ENCODE results near the gene FCHO2.

Gene FCHO2

DNA sequence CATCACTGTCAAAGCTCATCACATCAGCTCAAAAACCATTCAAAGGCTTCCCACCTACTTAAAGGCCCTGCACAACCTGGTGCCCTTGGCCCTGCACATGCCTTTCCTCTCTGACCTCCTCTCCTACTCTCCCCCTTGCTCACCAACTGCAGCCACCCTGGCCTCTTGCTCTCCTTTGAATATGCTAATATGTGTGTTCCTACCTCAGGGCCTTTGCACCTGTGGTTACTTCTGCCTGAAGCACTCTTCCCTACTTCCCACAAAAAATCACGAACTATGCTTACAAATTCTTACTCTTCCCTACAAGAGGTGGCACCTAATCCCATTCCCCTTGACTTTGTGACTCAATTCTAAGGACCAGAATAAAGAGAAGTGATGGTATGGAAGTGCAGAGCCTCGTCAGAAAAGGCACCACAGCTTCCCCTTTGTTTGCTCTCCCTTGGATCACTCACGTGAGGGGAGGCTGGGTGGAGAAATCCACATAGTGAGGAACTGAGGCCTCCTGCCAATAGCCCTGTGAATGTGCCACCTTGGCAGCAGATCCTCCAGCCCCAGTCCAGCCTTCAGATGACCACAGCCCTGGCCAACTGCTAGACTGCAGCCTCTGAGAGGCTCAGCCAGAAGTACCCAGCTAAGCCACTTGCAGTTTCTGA lies 161.4 kb downstream of the FCHO2 start:
- no peak for DNase-seq

DNA sequence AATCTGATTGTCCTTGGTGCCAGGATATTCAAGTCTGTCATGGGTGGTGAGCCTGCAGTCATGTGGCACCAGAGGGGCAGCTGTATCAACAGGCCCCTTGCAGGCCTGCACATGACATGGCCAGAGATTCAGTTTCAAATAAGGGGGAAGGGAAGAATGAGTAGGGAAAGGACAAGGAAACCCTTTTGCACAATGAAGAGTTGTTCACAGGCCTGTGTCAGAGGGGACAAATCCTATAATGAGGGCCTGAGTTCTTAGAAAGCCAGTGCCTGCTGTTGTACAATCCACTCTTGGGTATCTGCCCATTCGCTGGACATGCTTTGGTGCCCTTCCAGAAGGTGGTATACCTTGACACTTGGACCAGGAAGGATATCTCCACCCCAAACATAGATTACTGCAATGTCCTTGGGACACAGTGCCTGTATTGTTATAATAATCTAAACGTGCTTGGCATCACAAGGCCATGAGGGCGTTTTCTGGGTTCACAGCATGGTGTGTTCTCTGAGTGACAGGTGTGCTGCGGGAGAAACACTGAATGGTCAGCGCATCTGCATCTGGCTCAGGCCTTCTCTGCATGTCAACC lies 162.6 kb downstream of the FCHO2 start:
- DNase-seq, result peak; percentile 5

DNA sequence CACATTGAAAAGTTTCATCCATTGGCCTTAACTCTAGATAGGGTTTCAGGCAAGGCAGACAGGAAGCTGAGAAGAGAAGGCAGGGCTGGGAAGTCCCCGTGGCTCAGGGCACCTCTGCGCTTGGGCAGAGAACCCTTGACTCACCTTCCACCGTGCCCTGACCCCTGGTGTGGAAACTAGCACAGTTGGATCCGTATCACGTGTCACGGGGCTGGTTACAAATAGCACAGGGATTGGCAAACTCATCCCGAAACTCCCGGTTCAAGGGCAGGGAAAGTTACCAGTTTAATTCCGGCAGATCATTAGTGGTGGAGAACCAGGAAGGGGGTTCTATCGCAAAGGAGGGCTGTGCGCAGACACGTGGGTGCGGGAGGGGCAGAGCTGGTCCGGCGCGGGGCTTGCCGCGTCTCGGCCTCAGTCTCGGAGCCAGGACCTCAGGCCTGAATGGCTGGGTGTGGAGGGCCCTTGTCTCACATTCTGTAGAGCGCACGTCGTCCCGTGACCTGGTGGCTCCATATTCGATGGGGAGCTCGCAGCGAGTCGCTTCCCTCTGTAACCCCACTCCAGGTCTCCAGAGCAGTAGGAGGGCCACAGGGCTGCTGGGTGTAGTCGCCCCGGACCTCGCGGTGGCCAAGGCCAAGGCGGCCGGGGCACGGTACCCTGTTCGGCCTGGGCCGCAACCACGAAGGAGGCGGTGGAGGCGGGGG lies 163.8 kb downstream of the FCHO2 start:
- DNase-seq, result no peak

DNA sequence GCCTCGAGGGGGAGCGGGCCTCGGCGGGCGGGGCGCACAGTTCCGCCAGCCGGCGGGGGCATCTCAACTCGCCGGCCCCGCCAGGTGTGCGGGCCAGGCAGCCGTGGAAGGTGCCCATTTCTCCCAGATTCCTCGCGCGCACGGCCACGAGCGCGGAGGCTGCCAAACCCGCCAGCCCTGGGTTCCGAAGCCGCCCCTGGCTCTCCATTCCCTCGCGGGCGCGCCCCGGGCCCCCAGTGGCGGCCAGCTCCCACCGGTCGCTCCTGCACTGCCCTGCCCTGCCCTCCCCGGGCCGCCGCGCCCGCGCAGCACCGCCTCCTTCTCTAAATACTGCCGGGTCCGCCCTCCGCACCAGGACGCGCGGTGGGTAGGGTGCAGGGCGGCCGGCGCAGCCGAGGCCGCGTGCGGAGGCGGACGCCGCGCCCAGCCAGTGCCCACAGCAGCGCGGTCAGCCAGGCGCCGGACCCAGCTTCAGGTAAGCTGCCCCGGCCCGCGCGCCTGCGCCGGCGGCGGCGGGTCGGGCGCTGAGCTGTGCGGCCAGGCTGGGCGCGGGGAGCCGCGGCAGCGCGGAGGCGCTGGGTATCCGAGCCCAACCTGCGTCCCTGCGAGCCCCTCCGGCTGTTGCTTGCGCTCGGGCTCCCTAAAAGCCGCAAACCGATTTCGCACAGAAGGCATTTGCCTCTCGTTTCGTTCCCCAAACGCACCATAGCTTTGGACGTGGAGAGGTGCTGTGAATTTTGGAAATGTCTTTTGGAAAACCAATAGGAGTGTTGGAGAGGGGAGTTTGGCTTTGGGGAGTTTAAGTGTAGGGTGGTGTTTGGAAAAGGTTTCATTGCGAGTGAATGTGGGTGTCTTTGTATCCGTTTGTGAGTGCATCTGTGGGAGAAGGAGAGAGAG lies 164.6 kb downstream of the FCHO2 start, which contains the start of gene TMEM171:
Gene TMEM171, plus strand, starts transcription at position 354 of the 897 bp plus-strand sequence. CDS start 2,799 bp downstream, outside the sequence.
- DNase-seq, result no peak

DNA sequence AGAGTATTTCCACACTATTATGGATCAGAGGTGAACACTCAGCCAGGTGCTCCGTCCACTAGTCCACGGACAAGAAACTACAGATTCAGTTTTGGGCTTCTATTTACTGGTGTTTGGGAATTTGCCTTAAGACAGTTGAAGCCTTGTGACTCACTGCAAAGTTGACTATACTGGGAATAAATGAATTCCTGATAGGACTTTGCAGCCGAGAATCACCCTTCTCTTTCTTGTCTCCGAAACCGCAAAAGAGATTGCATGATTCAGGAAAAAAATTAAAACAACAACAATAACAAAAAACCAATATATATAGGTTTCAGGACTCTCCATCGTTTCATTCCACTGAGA lies 165.2 kb downstream of the FCHO2 start:
- DNase-seq, result no peak

DNA sequence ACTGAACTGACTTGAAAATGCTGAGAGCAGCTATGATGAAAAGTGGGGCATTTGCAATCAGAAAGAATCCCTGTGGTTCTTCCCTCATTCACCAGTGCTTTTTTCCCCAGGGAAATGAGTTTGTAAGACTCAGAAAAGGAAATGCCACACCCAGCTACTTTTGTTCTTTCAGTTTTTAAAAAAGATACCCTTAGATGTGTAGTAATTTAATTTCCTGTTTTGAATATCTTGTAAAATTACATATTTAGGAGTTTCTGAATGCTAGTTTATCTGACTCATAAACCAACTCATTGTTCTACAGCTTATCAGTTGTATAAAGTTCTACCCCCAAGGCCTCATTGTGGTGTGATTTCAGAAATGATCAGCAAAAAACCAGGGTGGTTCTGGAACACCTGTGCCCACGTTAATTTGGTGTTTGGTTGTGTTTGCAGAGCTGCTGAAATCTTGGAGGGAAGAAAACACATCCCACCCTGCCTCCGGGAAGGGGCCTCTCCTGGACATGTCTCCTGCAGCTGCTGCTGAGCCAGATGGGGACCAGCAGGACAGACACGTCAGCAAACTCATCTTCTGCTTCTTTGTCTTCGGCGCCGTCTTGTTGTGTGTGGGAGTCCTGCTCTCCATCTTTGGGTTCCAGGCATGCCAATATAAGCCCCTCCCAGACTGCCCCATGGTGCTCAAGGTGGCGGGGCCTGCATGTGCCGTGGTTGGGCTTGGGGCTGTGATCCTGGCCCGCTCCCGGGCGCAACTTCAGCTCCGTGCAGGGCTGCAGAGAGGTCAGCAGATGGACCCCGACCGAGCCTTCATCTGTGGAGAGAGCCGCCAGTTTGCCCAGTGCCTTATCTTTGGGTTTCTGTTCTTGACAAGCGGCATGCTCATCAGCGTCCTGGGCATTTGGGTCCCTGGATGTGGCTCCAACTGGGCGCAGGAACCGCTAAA lies 167.3 kb downstream of the FCHO2 start:
- no peak for DNase-seq

DNA sequence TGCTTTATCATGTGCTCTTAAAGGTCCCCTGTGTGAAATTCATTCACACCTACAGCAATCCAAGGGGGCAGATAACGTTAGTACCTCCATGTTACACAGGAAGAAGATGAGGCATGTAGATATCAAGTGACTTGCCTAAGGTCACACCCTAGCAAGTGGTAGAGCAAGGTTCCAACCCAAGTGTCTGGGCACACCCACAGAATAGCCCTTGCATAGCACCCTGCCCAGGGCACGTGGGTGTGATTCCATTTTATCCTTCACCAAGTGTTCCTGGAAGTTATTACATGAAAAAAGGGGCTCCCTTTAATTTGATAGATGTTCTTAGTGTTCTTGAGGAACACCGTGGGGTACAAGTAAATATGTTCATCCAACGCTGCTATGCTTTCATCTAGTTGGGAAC lies 169.4 kb downstream of the FCHO2 start:
- no peak for DNase-seq

DNA sequence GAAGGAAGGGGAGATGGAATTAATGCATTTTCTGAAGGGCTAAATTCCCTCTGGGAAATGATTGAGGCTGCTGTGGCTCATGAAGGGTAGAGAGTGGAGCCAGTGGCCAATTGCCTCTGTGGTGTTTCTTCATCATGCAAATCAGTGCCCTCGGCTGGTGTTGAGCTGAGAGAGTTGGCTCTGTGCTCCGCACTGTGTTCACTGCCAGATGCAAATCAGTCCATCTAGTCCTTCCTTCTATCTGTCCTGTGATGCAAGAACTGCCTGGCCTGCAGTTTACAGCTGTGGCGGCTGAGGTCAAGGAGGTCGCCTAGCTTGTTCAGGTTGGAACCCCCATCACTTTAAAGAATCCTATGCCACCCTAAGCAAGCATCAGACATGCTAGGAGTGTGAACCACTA lies 170.5 kb downstream of the FCHO2 start:
- DNase-seq, result no peak

DNA sequence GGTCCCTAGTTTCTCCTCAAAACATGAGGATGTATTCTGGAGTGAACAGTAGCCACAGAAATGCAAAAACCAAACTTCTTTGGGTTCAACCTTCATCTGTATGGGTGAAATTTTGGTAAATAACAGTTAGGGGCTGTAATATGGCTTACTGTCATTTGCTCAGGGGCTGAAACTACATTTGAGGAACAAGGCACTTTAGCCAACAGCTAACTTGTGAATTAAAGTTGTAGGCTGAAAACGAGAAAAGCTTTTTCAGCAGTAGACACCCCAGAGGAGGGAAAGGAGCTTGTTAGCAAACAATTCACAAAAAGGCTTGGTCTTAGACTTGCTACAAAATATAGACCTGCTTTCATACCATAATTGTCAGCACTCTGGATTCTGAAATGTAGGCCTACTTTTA lies 171.1 kb downstream of the FCHO2 start:
- DNase-seq, result no peak

DNA sequence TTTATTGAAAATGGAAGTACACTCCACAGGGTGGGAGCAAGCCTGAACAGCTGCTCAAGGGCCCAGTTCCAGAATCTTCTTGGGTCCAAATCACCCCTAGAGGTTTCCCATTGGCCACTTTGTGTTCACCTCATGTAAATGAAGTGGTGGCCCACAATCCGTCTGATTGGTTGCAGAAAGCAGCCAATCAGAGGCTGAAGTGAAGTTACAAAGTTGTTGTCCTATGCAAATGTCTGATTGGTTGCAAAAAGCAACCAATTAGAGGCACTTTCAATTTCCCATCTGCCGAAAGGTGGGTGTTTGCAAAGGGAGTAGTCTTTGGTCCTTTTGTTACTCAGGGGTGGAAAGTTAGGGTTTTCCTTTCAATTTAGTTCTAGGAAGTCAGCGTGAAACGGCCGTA lies 173.3 kb downstream of the FCHO2 start:
- DNase-seq, result no peak

DNA sequence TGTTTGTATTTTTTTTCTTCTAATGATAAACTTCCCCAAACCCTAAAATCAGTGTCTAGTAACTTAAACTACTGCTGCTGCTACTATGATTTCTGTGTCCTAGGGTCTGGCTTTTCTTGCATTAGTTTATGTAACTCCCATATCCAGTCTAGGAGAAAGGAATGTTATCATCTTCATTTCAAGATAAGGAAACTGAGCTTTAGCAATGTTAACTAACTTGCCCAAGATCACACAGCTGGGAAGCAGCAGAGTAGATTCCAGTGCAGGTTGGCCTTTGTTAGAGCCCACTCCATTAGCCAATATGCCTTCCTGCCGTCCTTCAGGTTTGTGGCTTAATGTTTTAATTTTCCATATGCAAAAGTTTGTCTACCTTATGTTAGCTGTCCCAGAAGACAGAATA lies 175.0 kb downstream of the FCHO2 start:
- DNase-seq, result no peak

DNA sequence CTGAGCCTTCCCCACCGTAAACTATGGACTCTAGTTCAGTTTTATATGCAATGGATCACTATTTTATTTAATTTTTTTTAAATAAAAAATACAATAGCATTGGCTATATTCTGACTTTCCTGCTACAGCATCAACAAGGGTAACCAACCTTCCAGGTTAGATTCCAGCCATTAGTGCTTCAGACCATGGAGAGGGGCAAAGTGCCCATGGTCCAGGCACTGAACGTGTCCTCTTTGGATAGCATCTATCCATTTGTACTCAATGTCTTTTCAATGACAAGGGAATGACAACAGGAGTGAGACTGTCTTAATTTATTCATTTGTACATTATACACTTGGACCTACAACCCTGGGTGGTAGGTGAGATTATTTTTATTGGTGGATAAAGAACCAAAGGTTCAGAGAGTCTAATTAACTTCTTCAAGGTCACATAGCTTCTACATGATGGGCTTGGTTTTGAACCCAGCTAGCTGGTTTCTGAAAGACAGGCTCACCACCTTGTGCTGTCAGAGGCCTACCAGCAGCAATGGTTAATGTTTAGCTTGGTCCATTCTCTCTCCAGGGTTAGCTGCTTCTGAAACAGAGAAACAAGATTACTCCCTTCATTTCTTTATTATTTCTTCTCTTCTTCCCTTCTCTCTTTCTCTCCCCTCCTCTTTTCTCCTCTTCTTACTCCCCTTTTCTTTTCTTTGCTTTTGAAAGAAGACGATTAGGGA lies 176.0 kb downstream of the FCHO2 start:
- DNase-seq, result no peak

DNA sequence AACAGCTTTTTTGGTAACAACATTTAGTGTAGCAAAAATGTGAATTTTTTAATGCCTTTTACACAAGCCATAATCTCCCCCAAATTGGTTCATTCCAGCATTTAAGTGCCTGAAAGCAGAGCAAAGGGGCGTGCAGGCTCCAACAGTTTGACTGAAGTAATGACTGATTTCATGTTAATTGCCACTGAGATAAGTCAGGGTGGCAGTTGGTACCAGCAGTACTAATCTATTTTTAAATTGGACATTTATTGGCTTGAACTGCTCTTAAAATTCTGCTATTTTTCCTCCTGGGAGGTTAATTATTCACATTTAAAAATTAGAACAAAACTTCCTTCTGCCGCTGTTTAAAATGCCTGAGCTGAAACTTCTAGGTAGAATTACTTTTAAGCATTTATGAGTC lies 176.9 kb downstream of the FCHO2 start:
- no peak for DNase-seq

DNA sequence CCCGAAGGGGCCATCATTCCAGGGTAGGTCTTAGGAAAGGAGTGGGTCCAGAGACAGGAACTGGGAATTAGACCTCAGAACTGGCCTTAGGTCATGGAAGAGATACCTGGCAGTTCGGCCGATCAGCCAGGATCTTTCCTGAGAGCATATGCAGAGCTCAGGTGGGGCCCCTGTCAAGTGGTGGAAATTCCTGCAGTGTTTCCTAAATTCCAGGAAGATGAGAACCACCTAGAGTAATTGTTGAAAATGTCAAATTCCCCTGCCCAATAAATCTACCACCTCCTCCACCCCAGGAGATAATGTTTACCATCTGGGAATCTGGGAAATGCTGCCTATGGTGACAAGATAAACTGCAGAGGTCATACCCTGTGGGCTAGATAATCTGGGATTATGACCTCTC lies 179.2 kb downstream of the FCHO2 start:
- no peak for DNase-seq

DNA sequence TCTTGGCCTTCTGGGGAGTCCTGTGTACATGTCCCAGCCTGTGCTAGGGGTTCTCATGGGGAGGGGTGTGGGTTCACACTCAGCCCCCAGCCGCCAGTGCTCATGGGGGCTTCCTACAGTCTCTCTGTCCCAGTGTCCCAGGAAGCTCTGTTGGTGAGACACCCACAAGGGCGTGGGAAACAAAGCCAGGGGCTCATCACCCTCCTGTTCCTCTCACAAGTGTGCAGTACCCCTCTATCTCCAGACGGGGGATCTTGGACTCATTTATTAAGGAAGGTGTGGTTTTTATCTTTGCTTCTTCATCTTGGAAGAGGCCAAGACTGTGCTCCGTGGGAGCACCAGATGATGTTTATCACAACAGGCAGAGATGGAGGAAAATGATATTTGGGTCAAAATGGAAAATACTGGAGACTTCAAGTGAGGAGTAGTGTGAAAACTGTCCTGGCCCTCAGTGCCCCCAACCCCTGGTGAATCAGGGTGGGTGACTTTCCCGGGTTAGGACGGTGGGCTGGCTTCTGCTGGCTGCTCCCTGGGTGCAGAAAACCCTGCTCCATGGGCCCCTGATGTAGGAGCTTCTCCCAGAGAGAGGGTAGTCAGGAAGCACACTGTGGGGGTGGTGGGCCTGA lies 179.7 kb downstream of the FCHO2 start:
- no peak for DNase-seq

DNA sequence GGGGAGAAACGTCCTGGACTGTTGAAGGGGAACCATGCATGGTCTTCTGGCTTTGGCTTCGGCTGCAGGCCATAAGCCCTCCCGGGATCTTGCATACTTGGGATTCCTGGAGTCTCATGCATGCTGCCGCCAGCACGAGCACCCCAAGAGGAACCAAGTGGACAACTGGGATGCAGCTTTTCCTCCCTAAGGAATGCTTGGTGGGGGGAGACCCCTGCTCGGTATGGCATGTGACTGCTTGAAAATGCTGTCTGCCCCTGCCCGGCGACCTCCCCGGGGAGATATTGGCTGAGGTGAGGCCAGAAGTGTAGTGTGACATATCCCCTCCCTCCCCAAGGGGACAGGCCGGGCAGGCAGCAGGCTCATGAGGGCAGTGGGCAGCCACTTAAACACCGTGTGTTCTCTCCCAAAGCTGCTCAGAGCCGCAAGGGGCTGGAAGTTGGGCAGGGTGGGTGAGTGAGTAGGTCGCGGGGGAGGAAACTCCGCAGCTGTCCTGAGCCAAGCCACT lies 180.3 kb downstream of the FCHO2 start:
- DNase-seq, result no peak

DNA sequence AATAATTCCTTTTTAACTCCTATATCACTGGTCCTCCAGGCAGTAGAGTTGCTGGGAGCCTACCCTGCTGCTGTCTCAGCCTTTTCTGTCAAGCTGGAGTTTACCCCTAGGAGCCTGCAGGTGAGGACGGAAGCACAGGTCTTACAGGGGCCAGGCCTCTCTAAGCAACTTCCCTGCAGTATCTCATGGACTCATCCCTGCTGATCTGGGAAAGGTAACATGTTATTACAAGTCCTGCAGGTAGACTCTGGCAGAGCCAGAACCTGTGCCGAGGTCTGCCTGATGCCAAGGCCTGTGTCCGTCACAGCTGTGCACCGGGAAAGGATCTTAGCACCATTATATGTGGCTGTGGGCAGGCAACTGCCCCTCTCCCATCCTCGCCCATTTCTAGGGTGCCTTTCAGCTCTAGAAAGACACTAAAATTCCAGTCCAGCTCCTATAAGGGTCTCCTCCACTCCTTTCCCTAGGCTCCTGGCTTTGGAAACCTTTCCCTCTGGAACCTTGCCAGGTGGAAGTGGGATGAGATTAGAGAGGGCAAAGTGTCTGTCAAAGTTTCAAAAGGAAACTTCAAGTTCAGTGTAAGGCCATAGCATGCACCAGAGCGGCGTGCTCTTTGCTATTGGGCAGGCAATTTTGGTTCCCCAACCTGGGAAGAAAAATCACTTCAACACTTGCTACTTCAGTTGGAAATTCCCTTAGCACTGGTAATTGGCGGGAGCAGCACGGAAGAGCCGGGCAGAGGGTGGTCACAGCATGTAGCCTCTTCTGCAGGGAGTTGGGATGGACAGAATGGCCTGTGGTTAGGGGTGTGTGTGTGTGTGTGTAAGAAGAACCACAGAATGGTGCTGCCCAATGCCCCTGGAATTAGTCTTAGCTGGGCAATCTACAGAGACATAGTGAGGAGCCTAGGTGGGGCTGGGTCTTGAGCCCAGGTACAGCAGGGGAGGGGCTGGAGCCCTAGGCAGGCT lies 182.0 kb downstream of the FCHO2 start:
- no peak for DNase-seq

DNA sequence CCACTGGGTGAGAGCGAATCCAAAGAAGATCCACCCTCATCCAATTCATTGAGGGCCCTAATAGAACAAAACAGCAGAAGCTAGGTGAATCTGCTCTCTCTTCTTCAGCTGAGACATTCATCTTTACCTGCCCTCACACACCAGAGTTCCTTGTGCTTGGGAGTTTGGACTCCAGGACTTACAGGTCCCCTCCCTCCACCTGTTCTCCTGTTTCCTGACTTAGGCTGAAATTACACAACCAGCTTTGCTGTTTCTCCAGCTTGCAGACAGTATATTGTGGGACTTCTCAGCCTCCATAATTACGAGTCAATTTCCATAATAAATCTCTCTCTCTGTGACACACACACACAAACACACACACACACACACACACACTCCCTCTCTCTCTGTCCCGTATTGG lies 183.6 kb downstream of the FCHO2 start:
- no peak for DNase-seq
